ENCODE measurements around the gene MVB12B. TPM values are rescaled to one million over a fixed set of nuclear protein-coding genes. Genes with fewer than 3 reads are reported as not detected.

The MVB12B gene
- total RNA-seq, 1 donor from 2014 or later = 47.8 TPM

- intact Hi-C loops (cut with DNase I) = no loop called here
- peak; percentile 11 to 38 for ATAC-seq
- Histone ChIP-seq H3K4me3 (no peak overlapping the region), H3K4me1 (no peaks in the 10 kb centered on the region), H3K27me3 (ENCODE audit: low read depth) (no peaks in the 10 kb centered on the region), H3K36me3 (peaks cover 24% of the 10 kb centered on the region), H3K27ac (no peak overlapping the region), H3K9me3 (no peaks in the 10 kb centered on the region)
- TF ChIP-seq CTCF (IDR thresholded peaks at IDR 0.05) = no peak
- DNase-seq = peak; percentile 51
Measured at GRCh38 chr9:126506361-126507317, 180.0 kb downstream of the MVB12B start.

DNA sequence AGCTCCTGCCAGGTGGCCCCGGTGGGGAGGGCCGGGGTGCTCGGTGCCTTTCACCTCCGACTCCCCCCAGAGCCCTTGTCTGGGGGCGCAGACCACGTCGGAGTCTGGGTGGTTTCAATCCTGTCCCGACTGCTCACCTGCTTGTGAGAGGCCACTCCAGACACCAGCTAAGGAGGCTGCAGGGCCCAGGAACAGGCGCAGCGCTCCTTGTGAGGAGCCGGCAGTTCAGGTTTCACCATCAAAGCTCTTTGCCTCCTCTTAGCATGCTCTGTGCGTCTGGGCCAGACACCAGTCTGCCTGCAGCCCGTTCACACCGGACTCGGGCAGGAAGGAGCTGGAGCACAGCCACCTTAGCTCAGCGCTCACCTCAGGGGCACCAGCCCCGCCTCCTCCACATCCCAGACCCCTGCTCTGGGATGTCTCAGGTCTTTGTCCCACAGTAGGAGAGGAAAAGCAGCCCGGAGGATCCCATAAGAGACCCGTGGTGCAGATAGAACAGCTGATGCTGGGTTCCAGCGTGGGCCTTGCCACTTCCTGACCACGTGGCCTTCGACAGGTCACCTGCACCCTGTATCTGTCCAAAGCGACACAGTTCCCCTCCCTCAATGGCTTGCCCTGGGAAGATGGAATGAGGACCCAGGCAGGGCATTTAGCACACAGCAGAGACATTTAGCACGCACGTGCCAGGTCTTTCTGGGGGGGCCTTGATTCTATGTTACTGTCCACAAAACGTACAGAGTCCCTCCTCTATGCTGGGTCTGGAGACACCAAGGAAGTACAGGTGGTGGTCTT is 180.9 kb downstream of the MVB12B start:
- DNase-seq = peak; percentile 42
- no peaks in the 10 kb centered on the region for H3K9me3 ChIP-seq

GRCh38 chr9:126508171-126508591 is 181.6 kb downstream of the MVB12B start:
- ATAC-seq (peak in 1 of 2 donors; percentile 18), DNase-seq (peak; percentile 36)
- intact Hi-C loops (cut with DNase I) = no loop called here
- H3K9me3 ChIP-seq = no peaks in the 10 kb centered on the region
- H3K27ac ChIP-seq = no peak overlapping the region
- no peaks in the 10 kb centered on the region for H3K4me1 ChIP-seq
- TF ChIP-seq CTCF (IDR thresholded peaks at IDR 0.05) = no peak
- H3K36me3 ChIP-seq = peaks cover 22% of the 10 kb centered on the region
- H3K27me3 ChIP-seq (ENCODE audit: low read depth) = peaks cover 6% of the 10 kb centered on the region
- no peak overlapping the region for H3K4me3 ChIP-seq

More for the DNA sequence above, 180.9 kb downstream of the MVB12B start:
- peak in 1 of 2 donors; percentile 39 for ATAC-seq
- Histone ChIP-seq H3K4me1 (no peaks in the 10 kb centered on the region), H3K36me3 (peaks cover 24% of the 10 kb centered on the region), H3K27ac (no peak overlapping the region), H3K4me3 (no peak overlapping the region), H3K27me3 (ENCODE audit: low read depth) (no peaks in the 10 kb centered on the region)
- intact Hi-C loops (cut with DNase I) = no loop called here
- TF ChIP-seq CTCF (IDR thresholded peaks at IDR 0.05) = no peak

GRCh38 chr9:126508928-126509327 is 182.3 kb downstream of the MVB12B start:
- DNase-seq = no peak
- H3K4me3 ChIP-seq = no peak overlapping the region
- H3K36me3 ChIP-seq = peaks cover 15% of the 10 kb centered on the region
- no peak for ATAC-seq
- H3K9me3 ChIP-seq = no peaks in the 10 kb centered on the region
- H3K27ac ChIP-seq = no peak overlapping the region
- peaks cover 13% of the 10 kb centered on the region for H3K27me3 ChIP-seq (ENCODE audit: low read depth)
- intact Hi-C loops (cut with DNase I) = no loop called here
- peaks cover 4% of the 10 kb centered on the region for H3K4me1 ChIP-seq
- no peak for TF ChIP-seq CTCF (IDR thresholded peaks at IDR 0.05)

DNA sequence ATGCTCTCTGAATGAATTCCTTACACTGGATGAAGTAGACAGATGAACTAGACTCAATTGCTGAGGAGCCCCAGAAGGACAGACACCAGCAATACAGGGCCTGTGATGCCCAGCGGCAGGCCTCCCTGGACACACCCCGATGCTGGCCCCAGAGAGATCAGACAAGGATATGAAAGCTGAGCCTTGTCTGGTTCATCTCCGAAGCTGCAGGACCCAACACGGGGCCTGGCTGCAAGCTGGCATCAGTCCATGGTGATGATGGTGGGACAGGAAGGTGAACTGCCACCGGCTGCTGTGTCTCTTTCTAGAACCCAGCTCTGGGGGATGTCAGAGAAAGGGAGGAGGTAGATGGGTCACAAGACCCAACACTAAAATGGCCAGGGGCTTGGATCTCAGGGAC is 183.1 kb downstream of the MVB12B start:
- H3K4me3 ChIP-seq = no peak overlapping the region
- intact Hi-C loops (cut with DNase I) = loop anchor here (10.0 kb wide), 1 partner anchor 55 kb away; no protein-coding TSS in a partner anchor
- DNase-seq = peak; percentile 27

More for the DNA sequence above, 183.1 kb downstream of the MVB12B start:
- no peak for TF ChIP-seq CTCF (IDR thresholded peaks at IDR 0.05)
- Histone ChIP-seq H3K4me1 (peaks cover 10% of the 10 kb centered on the region), H3K9me3 (no peaks in the 10 kb centered on the region), H3K27ac (no peak overlapping the region), H3K27me3 (ENCODE audit: low read depth) (peaks cover 21% of the 10 kb centered on the region), H3K36me3 (peaks cover 7% of the 10 kb centered on the region)
- no peak for ATAC-seq
